ENCODE measurements around the gene APOB.

The APOB gene

GRCh38 chr2:20985062-20985461 lies 58.8 kb downstream of the APOB start:
- H2BK15ac ChIP-seq (ENCODE audit: low read depth, poor library complexity, severe bottlenecking): no peak overlapping the region
- H3K79me1 ChIP-seq (replicated peaks; ENCODE audit: low read length, poor library complexity, severe bottlenecking): no peaks in the 10 kb centered on the region
- 45% methylated on average over 5 of the region's 5 CpGs for WGBS
- H3K14ac ChIP-seq (ENCODE audit: low read length in 2 of 2): no peak overlapping the region
- H2BK12ac ChIP-seq (ENCODE audit: low read length in 2 of 2): no peak overlapping the region
- no peak overlapping the region for H3K9ac ChIP-seq (ENCODE audit: low read length)
- H4K91ac ChIP-seq (ENCODE audit: low read length): no peak overlapping the region
- no peak overlapping the region for H3K4ac ChIP-seq (ENCODE audit: low read depth in 1 of 2, low read length in 2 of 2)
- H3K9me3 ChIP-seq (ENCODE audit: control insufficient read depth, low read length): no peaks in the 10 kb centered on the region
- no peak overlapping the region for H3K23ac ChIP-seq (ENCODE audit: low read length in 2 of 2)
- no peak overlapping the region for H2BK120ac ChIP-seq (ENCODE audit: low read depth, low read length)
- H3K4me2 ChIP-seq (ENCODE audit: low read length, poor library complexity, severe bottlenecking): no peak overlapping the region
- peaks cover 0 to 4% of the 10 kb centered on the region in 2 experiments for H3K27me3 ChIP-seq (ENCODE audit: control insufficient read depth in 1 of 2, insufficient read depth in 1 of 2, low read length in 2 of 2)
- no peak for DNase-seq
- no peak overlapping the region for H3K4me3 ChIP-seq (ENCODE audit: insufficient read depth in 1 of 2, low read depth in 1 of 2, low read length in 2 of 2)
- no peak overlapping the region for H3K18ac ChIP-seq (ENCODE audit: low read depth in 1 of 2, low read length in 2 of 2)
- no peak overlapping the region for H2AFZ ChIP-seq (ENCODE audit: low read depth, low read length)
- H4K8ac ChIP-seq (ENCODE audit: low read length): no peak overlapping the region
- no peak overlapping the region for H3K27ac ChIP-seq (ENCODE audit: low read length, poor library complexity, severe bottlenecking)
- H2BK5ac ChIP-seq (ENCODE audit: low read depth, low read length, poor library complexity, severe bottlenecking): no peak overlapping the region
- H3K36me3 ChIP-seq (ENCODE audit: control insufficient read depth in 1 of 2, insufficient read depth in 2 of 2, low read depth in 1 of 2, low read length in 2 of 2): no peaks in the 10 kb centered on the region
- H3K4me1 ChIP-seq (ENCODE audit: control insufficient read depth, insufficient read depth, low read depth, low read length): peaks cover 6% of the 10 kb centered on the region
- H2AK5ac ChIP-seq (ENCODE audit: low read length, severe bottlenecking): no peak overlapping the region

DNA sequence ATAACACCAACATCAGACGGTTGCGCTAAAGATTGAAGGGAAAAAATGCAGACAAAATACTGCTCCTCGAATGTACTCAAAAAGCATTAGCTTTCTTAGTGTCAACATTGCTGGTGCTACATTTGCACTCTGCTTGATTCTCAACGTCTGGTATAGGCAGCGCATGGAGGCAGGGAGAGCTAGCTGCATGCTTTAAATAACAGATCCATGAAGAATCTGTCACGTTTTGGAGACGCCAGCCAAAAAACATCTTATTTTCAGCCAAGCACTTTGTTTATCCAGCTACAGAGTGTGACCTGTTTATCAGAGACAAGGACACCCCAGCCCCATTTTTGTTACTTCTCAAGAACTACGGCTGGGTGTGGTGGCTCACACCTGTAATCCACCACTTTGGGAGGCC lies 59.5 kb downstream of the APOB start:
- H3K18ac ChIP-seq (ENCODE audit: low read depth in 1 of 2, low read length in 2 of 2): no peak overlapping the region
- no peak overlapping the region for H2BK120ac ChIP-seq (ENCODE audit: low read depth, low read length)
- H3K36me3 ChIP-seq (ENCODE audit: control insufficient read depth in 1 of 2, insufficient read depth in 2 of 2, low read depth in 1 of 2, low read length in 2 of 2): no peaks in the 10 kb centered on the region
- H2BK5ac ChIP-seq (ENCODE audit: low read depth, low read length, poor library complexity, severe bottlenecking): no peak overlapping the region
- no peak overlapping the region for H2AFZ ChIP-seq (ENCODE audit: low read depth, low read length)
- peaks cover 0 to 4% of the 10 kb centered on the region in 2 experiments for H3K27me3 ChIP-seq (ENCODE audit: control insufficient read depth in 1 of 2, insufficient read depth in 1 of 2, low read length in 2 of 2)
- no peak overlapping the region for H2BK15ac ChIP-seq (ENCODE audit: low read depth, poor library complexity, severe bottlenecking)
- no peaks in the 10 kb centered on the region for H3K79me1 ChIP-seq (replicated peaks; ENCODE audit: low read length, poor library complexity, severe bottlenecking)
- peaks cover 5% of the 10 kb centered on the region for H3K4me1 ChIP-seq (ENCODE audit: control insufficient read depth, insufficient read depth, low read depth, low read length)
- H3K9me3 ChIP-seq (ENCODE audit: control insufficient read depth, low read length): no peaks in the 10 kb centered on the region
- WGBS: 87% methylated on average over 8 of the region's 8 CpGs
- no peak overlapping the region for H4K8ac ChIP-seq (ENCODE audit: low read length)
- no peak overlapping the region for H2BK12ac ChIP-seq (ENCODE audit: low read length in 2 of 2)
- no peak for DNase-seq
- H4K91ac ChIP-seq (ENCODE audit: low read length): no peak overlapping the region
- H3K4ac ChIP-seq (ENCODE audit: low read depth in 1 of 2, low read length in 2 of 2): no peak overlapping the region
- no peak overlapping the region for H3K4me3 ChIP-seq (ENCODE audit: insufficient read depth in 1 of 2, low read depth in 1 of 2, low read length in 2 of 2)
- H2AK5ac ChIP-seq (ENCODE audit: low read length, severe bottlenecking): no peak overlapping the region
- no peak overlapping the region for H3K4me2 ChIP-seq (ENCODE audit: low read length, poor library complexity, severe bottlenecking)
- no peak overlapping the region for H3K9ac ChIP-seq (ENCODE audit: low read length)
- H3K23ac ChIP-seq (ENCODE audit: low read length in 2 of 2): no peak overlapping the region
- no peak overlapping the region for H3K14ac ChIP-seq (ENCODE audit: low read length in 2 of 2)
- H3K27ac ChIP-seq (ENCODE audit: low read length, poor library complexity, severe bottlenecking): no peak overlapping the region

DNA sequence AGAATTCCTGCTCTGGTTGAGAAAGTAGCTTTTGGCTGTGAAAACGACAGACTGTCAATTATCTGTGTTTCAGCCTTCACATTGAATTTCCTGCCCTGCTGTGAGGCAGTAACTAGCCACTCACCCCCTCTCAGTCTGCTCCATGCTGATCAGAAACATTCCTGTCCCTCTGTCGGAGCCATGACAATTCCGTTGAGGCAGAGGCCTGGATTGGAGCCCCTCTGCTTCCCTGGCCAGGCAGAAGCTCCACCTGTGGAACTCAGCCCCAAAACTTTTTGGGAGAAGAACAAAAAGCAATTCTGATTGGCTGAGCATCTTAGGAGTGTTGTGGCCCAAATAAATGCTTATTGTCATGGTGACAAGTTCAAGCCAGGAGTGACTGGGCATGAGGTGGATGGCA lies 60.0 kb downstream of the APOB start:
- H3K27ac ChIP-seq (ENCODE audit: low read length, poor library complexity, severe bottlenecking): no peak overlapping the region
- no peak overlapping the region for H2BK5ac ChIP-seq (ENCODE audit: low read depth, low read length, poor library complexity, severe bottlenecking)
- H3K4me1 ChIP-seq (ENCODE audit: control insufficient read depth, insufficient read depth, low read depth, low read length): peaks cover 3% of the 10 kb centered on the region
- peaks cover 0 to 4% of the 10 kb centered on the region in 2 experiments for H3K27me3 ChIP-seq (ENCODE audit: control insufficient read depth in 1 of 2, insufficient read depth in 1 of 2, low read length in 2 of 2)
- DNase-seq: no peak
- H2BK120ac ChIP-seq (ENCODE audit: low read depth, low read length): no peak overlapping the region
- no peaks in the 10 kb centered on the region for H3K9me3 ChIP-seq (ENCODE audit: control insufficient read depth, low read length)
- H4K8ac ChIP-seq (ENCODE audit: low read length): no peak overlapping the region
- H2AK5ac ChIP-seq (ENCODE audit: low read length, severe bottlenecking): no peak overlapping the region
- no peak overlapping the region for H3K9ac ChIP-seq (ENCODE audit: low read length)
- H2AFZ ChIP-seq (ENCODE audit: low read depth, low read length): no peak overlapping the region
- no peaks in the 10 kb centered on the region for H3K36me3 ChIP-seq (ENCODE audit: control insufficient read depth in 1 of 2, insufficient read depth in 2 of 2, low read depth in 1 of 2, low read length in 2 of 2)
- H3K4me3 ChIP-seq (ENCODE audit: insufficient read depth in 1 of 2, low read depth in 1 of 2, low read length in 2 of 2): no peak overlapping the region
- no peak overlapping the region for H4K91ac ChIP-seq (ENCODE audit: low read length)
- no peak overlapping the region for H2BK15ac ChIP-seq (ENCODE audit: low read depth, poor library complexity, severe bottlenecking)
- H3K18ac ChIP-seq (ENCODE audit: low read depth in 1 of 2, low read length in 2 of 2): no peak overlapping the region
- H2BK12ac ChIP-seq (ENCODE audit: low read length in 2 of 2): no peak overlapping the region
- no peak overlapping the region for H3K4ac ChIP-seq (ENCODE audit: low read depth in 1 of 2, low read length in 2 of 2)
- no peak overlapping the region for H3K14ac ChIP-seq (ENCODE audit: low read length in 2 of 2)
- no peak overlapping the region for H3K4me2 ChIP-seq (ENCODE audit: low read length, poor library complexity, severe bottlenecking)
- H3K79me1 ChIP-seq (replicated peaks; ENCODE audit: low read length, poor library complexity, severe bottlenecking): no peaks in the 10 kb centered on the region
- 17% methylated on average over 3 of the region's 3 CpGs for WGBS
- H3K23ac ChIP-seq (ENCODE audit: low read length in 2 of 2): no peak overlapping the region

DNA sequence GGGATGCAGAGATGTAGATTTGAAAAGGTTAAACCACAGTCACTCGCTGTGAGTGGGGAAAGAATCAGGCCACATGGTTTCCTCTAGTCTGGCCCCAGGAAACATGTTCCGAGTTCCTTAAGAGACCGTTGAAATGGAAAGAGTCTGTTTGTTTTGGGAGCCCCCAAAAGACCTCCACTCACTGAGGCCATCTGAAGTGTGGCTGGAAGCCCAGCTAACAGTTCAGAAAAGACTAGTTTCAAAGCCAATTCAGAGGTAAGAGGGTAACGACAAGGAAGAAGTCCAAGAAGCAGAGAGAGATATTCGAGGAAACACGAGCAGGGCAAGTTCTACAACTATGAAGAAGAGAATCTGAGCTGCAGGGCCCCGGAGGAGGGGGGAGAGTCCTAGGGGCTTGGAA lies 61.0 kb downstream of the APOB start:
- Histone ChIP-seq H2BK15ac (ENCODE audit: low read depth, poor library complexity, severe bottlenecking) (no peak overlapping the region), H4K91ac (ENCODE audit: low read length) (no peak overlapping the region), H3K4me1 (ENCODE audit: control insufficient read depth, insufficient read depth, low read depth, low read length) (peaks cover 2% of the 10 kb centered on the region), H3K23ac (ENCODE audit: low read length in 2 of 2) (no peak overlapping the region), H2BK12ac (ENCODE audit: low read length in 2 of 2) (no peak overlapping the region), H3K9me3 (ENCODE audit: control insufficient read depth, low read length) (no peaks in the 10 kb centered on the region), H3K79me1 (replicated peaks; ENCODE audit: low read length, poor library complexity, severe bottlenecking) (no peaks in the 10 kb centered on the region), H3K27ac (ENCODE audit: low read length, poor library complexity, severe bottlenecking) (no peak overlapping the region), H3K27me3 (ENCODE audit: control insufficient read depth in 1 of 2, insufficient read depth in 1 of 2, low read length in 2 of 2) (peaks cover 0 to 4% of the 10 kb centered on the region in 2 experiments), H2AK5ac (ENCODE audit: low read length, severe bottlenecking) (no peak overlapping the region), H4K8ac (ENCODE audit: low read length) (no peak overlapping the region), H3K36me3 (ENCODE audit: control insufficient read depth in 1 of 2, insufficient read depth in 2 of 2, low read depth in 1 of 2, low read length in 2 of 2) (no peaks in the 10 kb centered on the region), H3K14ac (ENCODE audit: low read length in 2 of 2) (no peak overlapping the region), H3K4ac (ENCODE audit: low read depth in 1 of 2, low read length in 2 of 2) (no peak overlapping the region), H2BK5ac (ENCODE audit: low read depth, low read length, poor library complexity, severe bottlenecking) (no peak overlapping the region), H2BK120ac (ENCODE audit: low read depth, low read length) (no peak overlapping the region), H3K18ac (ENCODE audit: low read depth in 1 of 2, low read length in 2 of 2) (no peak overlapping the region), H3K9ac (ENCODE audit: low read length) (no peak overlapping the region), H2AFZ (ENCODE audit: low read depth, low read length) (no peak overlapping the region), H3K4me3 (ENCODE audit: insufficient read depth in 1 of 2, low read depth in 1 of 2, low read length in 2 of 2) (no peak overlapping the region), H3K4me2 (ENCODE audit: low read length, poor library complexity, severe bottlenecking) (no peak overlapping the region)
- DNase-seq: no peak
- 78% methylated on average over 7 of the region's 7 CpGs for WGBS
